Measurements from ENCODE around the gene WIZ.

WIZ gene

GRCh38 chr19:15441317-15441716 lies 8.4 kb downstream of the WIZ start:
- no peak for TF ChIP-seq ZNF621 (tag by site-specific recombination; IDR thresholded peaks at IDR 0.05)
- TF ChIP-seq ZNF157 (tag by site-specific recombination; IDR thresholded peaks at IDR 0.05), result no peak
- no peak for TF ChIP-seq ZNF48 (tag by site-specific recombination; IDR thresholded peaks at IDR 0.05)
- TF ChIP-seq ZNF76 (tag by site-specific recombination; IDR thresholded peaks at IDR 0.05; ENCODE audit: borderline replicate concordance, low read depth), result no peak
- TF ChIP-seq ZNF558 (tag by site-specific recombination; IDR thresholded peaks at IDR 0.05), result no peak
- TF ChIP-seq ZBTB7A (tag by site-specific recombination; IDR thresholded peaks at IDR 0.05; ENCODE audit: low read depth), result no peak
- TF ChIP-seq ZBTB10 (tag by site-specific recombination; IDR thresholded peaks at IDR 0.05), result no peak
- no peak for TF ChIP-seq ZNF335 (tag by site-specific recombination; conservative IDR thresholded peaks at IDR 0.05)
- CTCF ChIA-PET, result interaction anchor here (0.6 kb wide), 1 partner anchor 1957 kb away, joined by 3 read pairs; no protein-coding TSS in a partner anchor
- Histone ChIP-seq H3K27ac (ENCODE audit: extremely low read depth, low read depth, low read length) (no peak overlapping the region), H3K4me1 (ENCODE audit: control insufficient read depth, insufficient read depth, low read length) (no peaks in the 10 kb centered on the region), H3K4me3 (ENCODE audit: low read depth, low read length) (no peak overlapping the region), H3K36me3 (ENCODE audit: control insufficient read depth in 2 of 2, insufficient read depth in 1 of 2, low read length in 2 of 2) (no peaks in the 10 kb centered on the region), H3K9me3 (ENCODE audit: control insufficient read depth, insufficient read depth, low read depth, low read length) (no peaks in the 10 kb centered on the region)
- POLR2A ChIA-PET, result no interaction called here

- CTCF ChIA-PET, result no interaction called here
- TF ChIP-seq ZNF585B (tag by site-specific recombination; IDR thresholded peaks at IDR 0.05) (no peak), ZNF138 (tag by site-specific recombination; IDR thresholded peaks at IDR 0.05; ENCODE audit: borderline replicate concordance) (no peak), ZNF26 (tag by site-specific recombination; IDR thresholded peaks at IDR 0.05) (no peak), ZNF513 (tag by site-specific recombination; IDR thresholded peaks at IDR 0.05) (no peak), ZNF174 (tag by site-specific recombination; IDR thresholded peaks at IDR 0.05) (no peak), ZNF211 (tag by site-specific recombination; IDR thresholded peaks at IDR 0.05; ENCODE audit: low read depth) (no peak), ZNF404 (tag by site-specific recombination; IDR thresholded peaks at IDR 0.05) (no peak), PBX3 (CRISPR knock-in tag; IDR thresholded peaks at IDR 0.05) (no peak), ZNF18 (tag by site-specific recombination; IDR thresholded peaks at IDR 0.05) (no peak), ZFP37 (tag by site-specific recombination; IDR thresholded peaks at IDR 0.05) (no peak), TRIM28 (IDR thresholded peaks at IDR 0.05; ENCODE audit: borderline replicate concordance, low read length) (no peak), ZNF157 (tag by site-specific recombination; IDR thresholded peaks at IDR 0.05) (no peak), PRDM10 (tag by site-specific recombination; IDR thresholded peaks at IDR 0.05) (no peak)
Measured at GRCh38 chr19:15439821-15440641, 9.7 kb downstream of the WIZ start.

More at GRCh38 chr19:15439821-15440641, 9.7 kb downstream of the WIZ start:
- POLR2A ChIA-PET, result no interaction called here
- no peaks in the 10 kb centered on the region for H3K9me3 ChIP-seq (ENCODE audit: control insufficient read depth, insufficient read depth, low read depth, low read length)
- no peaks in the 10 kb centered on the region for H3K4me1 ChIP-seq (ENCODE audit: control insufficient read depth, insufficient read depth, low read length)
- H3K36me3 ChIP-seq (ENCODE audit: control insufficient read depth in 2 of 2, insufficient read depth in 1 of 2, low read length in 2 of 2), result no peaks in the 10 kb centered on the region
- no peak overlapping the region for H3K4me3 ChIP-seq (ENCODE audit: low read depth, low read length)
- H3K27ac ChIP-seq (ENCODE audit: extremely low read depth, low read depth, low read length), result no peak overlapping the region

All from HEK293 (cell line).